ENCODE measurements around the gene ALDH9A1. TPM values are rescaled to one million over a fixed set of nuclear protein-coding genes. Genes with fewer than 3 reads are reported as not detected.

ALDH9A1 gene
- total RNA-seq, 1 donor from 2014 or later: 35.8 TPM

GRCh38 chr1:165698761-165699052 lies 345 bp upstream of the ALDH9A1 start:
- H3K4me1 Mint-ChIP-seq: peaks cover 27% of the 10 kb centered on the region
- H3K4me3 Mint-ChIP-seq: peak overlapping the region; percentile 91
- H3K36me3 Mint-ChIP-seq (ENCODE audit: low read depth): peaks cover 20% of the 10 kb centered on the region
- POLR2A ChIA-PET: interaction anchor here (1.2 to 2.3 kb wide), 6 partner anchors 12 to 306 kb away, joined by 3 to 22 read pairs (median 4); partner anchors contain the start of gene TMCO1
- H3K9me3 Mint-ChIP-seq: no peaks in the 10 kb centered on the region
- no peak for TF ChIP-seq CTCF (IDR thresholded peaks at IDR 0.05)
- peak overlapping the region; percentile 91 for H3K27ac Mint-ChIP-seq
- CTCF ChIA-PET: no interaction called here
- intact Hi-C loops (cut with micrococcal nuclease): loop anchor here (1.0 to 5.0 kb wide), 7 partner anchors 68 to 1140 kb away; partner anchors contain the start of genes POGK and TMCO1
- ATAC-seq (ENCODE audit: low read depth): no peak
- peaks cover 4% of the 10 kb centered on the region for H3K27me3 Mint-ChIP-seq
- DNase-seq: no peak

GRCh38 chr1:165697491-165697880 lies 876 bp downstream of the ALDH9A1 start:
- H3K27ac Mint-ChIP-seq: peak overlapping the region; percentile 91
- H3K9me3 Mint-ChIP-seq: no peaks in the 10 kb centered on the region
- H3K27me3 Mint-ChIP-seq: peaks cover 4% of the 10 kb centered on the region
- peaks cover 25% of the 10 kb centered on the region for H3K36me3 Mint-ChIP-seq (ENCODE audit: low read depth)
- peak overlapping the region; percentile 91 for H3K4me3 Mint-ChIP-seq
- TF ChIP-seq CTCF (IDR thresholded peaks at IDR 0.05): no peak
- peaks cover 27% of the 10 kb centered on the region for H3K4me1 Mint-ChIP-seq
- POLR2A ChIA-PET: interaction anchor here (0.6 to 2.3 kb wide), 5 partner anchors 11 to 750 kb away, joined by 3 to 22 read pairs (median 4); partner anchors contain the start of gene TMCO1
- intact Hi-C loops (cut with micrococcal nuclease): loop anchor here (5.0 kb wide), 2 partner anchors 100 to 215 kb away; no protein-coding TSS in a partner anchor
- DNase-seq (no peak), ATAC-seq (ENCODE audit: low read depth) (no peak)
- CTCF ChIA-PET: interaction anchor here (1.0 kb wide), 1 partner anchor 132 kb away, joined by 3 read pairs; no protein-coding TSS in a partner anchor

DNA sequence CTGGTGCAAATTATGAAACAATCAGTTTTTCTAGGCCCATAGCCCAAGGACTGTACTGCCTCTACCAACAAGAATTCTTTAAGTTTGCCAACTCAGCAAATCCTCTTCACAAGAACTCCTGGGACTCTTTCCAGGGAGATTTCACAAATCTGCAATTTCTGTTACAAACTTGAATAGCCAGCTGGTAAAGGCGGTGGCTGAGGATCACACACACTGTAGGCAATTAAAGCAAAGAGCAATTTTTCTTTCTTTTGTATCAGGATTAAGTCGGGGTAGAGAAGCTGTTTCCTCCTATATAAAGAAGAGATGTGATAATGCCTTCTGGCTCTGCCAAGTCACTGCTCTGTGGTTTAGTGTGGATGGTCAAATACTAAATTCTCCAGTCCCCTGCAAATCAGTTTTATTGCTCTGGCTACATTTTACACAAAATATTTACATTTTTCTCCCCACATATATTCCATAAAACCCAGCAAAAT lies 1.7 kb downstream of the ALDH9A1 start:
- peak overlapping the region; percentile 19 for H3K27ac Mint-ChIP-seq
- ChIA-PET POLR2A (no interaction called here), CTCF (interaction anchor here (0.5 kb wide), 1 partner anchor 9 kb away, joined by 3 read pairs; no protein-coding TSS in a partner anchor)
- peaks cover 35% of the 10 kb centered on the region for H3K4me1 Mint-ChIP-seq
- DNase-seq (no peak), ATAC-seq (ENCODE audit: low read depth) (no peak)
- no peaks in the 10 kb centered on the region for H3K9me3 Mint-ChIP-seq
- no peak for TF ChIP-seq CTCF (IDR thresholded peaks at IDR 0.05)
- peaks cover 30% of the 10 kb centered on the region for H3K36me3 Mint-ChIP-seq (ENCODE audit: low read depth)
- H3K4me3 Mint-ChIP-seq: peak overlapping the region; percentile 26
- peaks cover 4% of the 10 kb centered on the region for H3K27me3 Mint-ChIP-seq
- intact Hi-C loops (cut with micrococcal nuclease): loop anchor here (5.0 kb wide), 2 partner anchors 99 to 216 kb away; no protein-coding TSS in a partner anchor

DNA sequence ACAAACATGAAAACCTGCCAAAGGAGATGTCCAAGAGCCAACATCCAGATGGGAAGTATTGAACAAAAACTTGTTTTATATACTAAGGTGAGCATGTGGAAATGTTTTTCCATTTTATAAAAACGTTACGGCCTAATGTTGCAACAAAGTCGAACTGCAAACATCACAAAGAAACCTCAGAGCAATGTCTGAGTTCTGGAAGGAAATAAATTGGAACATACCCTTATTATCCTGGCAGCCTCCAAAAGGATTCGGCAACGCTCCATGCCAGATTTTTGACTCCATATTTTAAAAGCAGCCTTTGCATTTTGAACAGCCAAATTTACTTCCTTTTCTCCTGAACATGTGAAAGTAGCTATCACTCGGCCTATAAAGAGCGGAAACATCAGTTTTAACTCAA lies 3.3 kb downstream of the ALDH9A1 start:
- TF ChIP-seq CTCF (IDR thresholded peaks at IDR 0.05): no peak
- Mint-ChIP-seq H3K9me3 (no peaks in the 10 kb centered on the region), H3K4me3 (no peak overlapping the region), H3K27me3 (no peaks in the 10 kb centered on the region), H3K27ac (no peak overlapping the region), H3K36me3 (ENCODE audit: low read depth) (peaks cover 44% of the 10 kb centered on the region), H3K4me1 (peaks cover 35% of the 10 kb centered on the region)
- no peak for ATAC-seq (ENCODE audit: low read depth)
- intact Hi-C loops (cut with micrococcal nuclease): loop anchor here (5.0 kb wide), 2 partner anchors 98 to 217 kb away; no protein-coding TSS in a partner anchor
- no peak for DNase-seq
- CTCF ChIA-PET: no interaction called here
- POLR2A ChIA-PET: interaction anchor here (0.8 kb wide), 1 partner anchor 12 kb away, joined by 4 read pairs; no protein-coding TSS in a partner anchor

DNA sequence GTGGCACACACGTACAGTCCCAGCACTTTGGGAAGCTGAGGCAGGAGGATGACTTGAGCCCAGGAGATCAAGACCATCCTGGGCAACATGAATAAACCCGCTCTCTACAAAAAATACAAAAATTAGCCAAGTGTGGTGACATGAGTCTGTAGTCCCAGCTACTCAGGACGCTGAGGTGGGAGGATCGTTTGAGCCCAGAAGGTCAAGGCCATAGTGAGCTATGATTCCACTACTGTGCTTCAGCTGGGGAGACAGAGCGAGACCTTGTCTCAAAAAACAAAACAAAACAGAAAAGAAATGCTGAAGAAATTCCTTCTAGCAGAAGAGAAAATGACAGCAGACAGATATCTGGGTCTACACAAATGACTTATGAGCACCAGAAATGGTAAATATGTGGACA lies 10.3 kb downstream of the ALDH9A1 start:
- Mint-ChIP-seq H3K27ac (no peak overlapping the region), H3K27me3 (no peaks in the 10 kb centered on the region), H3K4me3 (no peak overlapping the region), H3K9me3 (no peaks in the 10 kb centered on the region), H3K36me3 (ENCODE audit: low read depth) (peaks cover 59% of the 10 kb centered on the region), H3K4me1 (peaks cover 32% of the 10 kb centered on the region)
- ChIA-PET POLR2A (no interaction called here), CTCF (interaction anchor here (0.6 kb wide), 1 partner anchor 9 kb away, joined by 3 read pairs; no protein-coding TSS in a partner anchor)
- intact Hi-C loops (cut with micrococcal nuclease): no loop called here
- TF ChIP-seq CTCF (IDR thresholded peaks at IDR 0.05): no peak
- ATAC-seq (ENCODE audit: low read depth): no peak
- DNase-seq: no peak
